ENCODE results near the gene GAPT. TPM values are rescaled to one million over a fixed set of nuclear protein-coding genes. Genes with fewer than 3 reads are reported as not detected.
A peak's percentile ranks its signal among the peaks of the same experiment; 100 is the strongest.

The GAPT gene
- total RNA-seq, 1 donor from 2014 or later, result 0.44 TPM

GRCh38 chr5:58460732-58461286 lies 30.4 kb upstream of the GAPT start:
- peak; percentile 91 for DNase-seq (ENCODE audit: low spot score)

DNA sequence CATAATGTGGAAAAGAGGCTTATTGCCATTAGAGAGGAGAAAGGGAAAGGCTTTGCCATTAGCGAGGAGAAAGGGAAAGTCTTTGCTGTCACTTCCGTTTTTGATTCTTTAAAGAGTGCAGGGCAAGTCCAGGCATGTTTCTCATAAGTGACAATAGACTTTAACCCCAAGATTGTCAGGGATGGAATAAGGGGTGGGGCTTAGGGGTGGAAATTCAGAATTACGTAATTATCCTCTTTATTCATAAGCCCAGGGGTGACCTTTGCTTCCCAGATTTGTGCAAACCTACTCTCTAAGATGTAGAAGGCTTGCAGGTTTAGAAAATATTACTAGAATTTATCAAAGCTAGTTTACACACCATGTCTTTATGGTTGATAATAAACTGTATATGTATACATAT lies 29.1 kb upstream of the GAPT start:
- no peak for DNase-seq (ENCODE audit: low spot score)

DNA sequence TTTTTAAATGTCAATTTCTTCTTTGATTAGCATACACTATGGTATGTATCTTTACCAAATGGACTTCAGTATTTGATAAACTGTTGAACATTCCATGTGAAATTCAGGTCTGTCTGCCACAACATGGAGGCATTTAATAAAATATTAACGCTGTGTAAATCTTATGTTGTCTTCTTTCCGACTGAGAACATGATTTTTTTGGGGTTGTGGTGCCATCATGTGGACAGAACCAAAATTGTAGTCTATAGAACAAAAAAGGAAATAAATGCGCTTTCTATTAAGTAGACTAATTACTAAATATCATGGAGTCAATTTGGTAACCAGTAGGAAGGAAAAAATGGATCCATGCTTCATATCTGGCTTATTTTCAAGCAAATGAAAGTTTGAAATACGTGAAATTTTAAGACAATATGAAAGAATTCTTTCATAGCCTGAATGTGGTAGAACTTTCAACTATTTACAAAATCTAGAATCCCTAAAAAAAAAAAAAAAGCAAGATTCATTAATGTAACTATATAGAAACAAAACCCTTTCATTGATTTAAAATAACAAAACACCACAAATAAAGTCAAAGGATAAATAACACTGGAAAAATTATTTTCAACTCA lies 28.5 kb upstream of the GAPT start:
- DNase-seq (ENCODE audit: low spot score), result no peak

- no peak for DNase-seq (ENCODE audit: low spot score)
These were observed 24.3 kb upstream of the GAPT start for GRCh38 chr5:58466939-58467338.

DNA sequence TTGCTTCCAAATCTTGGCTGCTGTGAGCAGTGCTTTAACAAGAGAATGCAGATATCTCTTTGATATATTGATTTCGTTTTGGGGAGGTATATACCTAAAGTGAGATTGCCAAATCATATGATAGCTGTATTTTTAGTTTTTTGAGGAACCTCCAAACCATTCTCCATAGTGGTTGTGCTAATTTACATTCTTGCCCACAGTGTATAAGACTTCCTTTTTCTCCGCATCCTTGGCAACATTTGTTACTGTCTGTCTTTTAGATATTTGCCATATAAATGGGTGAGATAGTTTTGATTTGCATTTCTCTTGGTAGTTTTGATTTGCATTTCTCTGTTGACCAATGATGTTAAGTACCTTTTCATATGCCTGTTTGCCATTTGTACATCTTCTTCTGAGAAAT lies 21.3 kb upstream of the GAPT start:
- DNase-seq (ENCODE audit: low spot score), result no peak

DNA sequence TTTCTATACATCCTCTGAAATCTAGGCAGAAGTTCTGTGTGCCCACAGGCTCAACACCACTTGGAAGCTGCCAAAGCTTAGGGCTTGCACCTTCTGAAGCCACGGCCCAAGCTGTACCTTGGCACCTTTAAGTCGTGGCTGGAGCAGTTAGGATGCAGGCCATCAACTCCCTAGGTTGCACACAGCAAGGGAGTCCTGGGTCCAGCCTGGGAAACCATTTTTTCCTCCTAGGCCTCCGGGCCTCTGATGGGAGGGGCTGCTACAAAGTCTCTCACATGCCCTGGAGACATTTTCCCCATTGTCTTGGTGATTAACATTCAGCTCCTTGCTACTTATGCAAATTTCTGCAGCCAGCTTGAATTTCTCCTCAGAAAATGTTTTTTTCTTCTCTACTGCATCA lies 15.8 kb upstream of the GAPT start:
- DNase-seq (ENCODE audit: low spot score), result no peak

DNA sequence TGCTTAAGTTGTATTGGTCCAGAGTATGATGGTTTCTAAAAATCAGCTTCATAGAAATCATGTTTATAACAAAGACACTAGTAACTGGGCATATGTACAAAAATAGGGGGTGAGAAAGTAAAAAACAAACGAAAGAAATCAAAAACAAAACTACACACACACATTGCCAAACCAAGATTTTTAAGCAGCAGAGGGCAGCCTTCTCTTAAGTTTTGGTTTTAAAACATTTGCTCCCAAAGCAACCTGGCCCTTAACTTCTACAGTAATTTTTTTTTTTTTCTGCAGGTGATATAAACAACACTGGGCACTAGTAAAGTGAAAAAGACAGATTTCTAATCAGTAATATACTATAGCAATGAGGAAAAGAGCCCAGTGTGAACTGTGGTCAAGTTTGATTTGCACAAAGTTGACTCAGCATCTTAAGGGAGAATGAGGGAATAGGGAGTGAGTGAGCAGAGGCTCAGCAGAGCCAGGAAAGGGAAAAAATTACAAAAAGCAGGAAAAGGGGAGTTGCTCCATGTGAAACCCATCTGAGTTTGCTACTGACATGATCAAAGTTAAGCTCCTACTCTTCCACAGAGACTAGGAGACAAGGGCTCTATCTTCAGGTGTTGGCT lies 13.4 kb upstream of the GAPT start:
- DNase-seq (ENCODE audit: low spot score), result no peak

GRCh38 chr5:58481066-58481676 lies 10.1 kb upstream of the GAPT start:
- DNase-seq (ENCODE audit: low spot score), result no peak

DNA sequence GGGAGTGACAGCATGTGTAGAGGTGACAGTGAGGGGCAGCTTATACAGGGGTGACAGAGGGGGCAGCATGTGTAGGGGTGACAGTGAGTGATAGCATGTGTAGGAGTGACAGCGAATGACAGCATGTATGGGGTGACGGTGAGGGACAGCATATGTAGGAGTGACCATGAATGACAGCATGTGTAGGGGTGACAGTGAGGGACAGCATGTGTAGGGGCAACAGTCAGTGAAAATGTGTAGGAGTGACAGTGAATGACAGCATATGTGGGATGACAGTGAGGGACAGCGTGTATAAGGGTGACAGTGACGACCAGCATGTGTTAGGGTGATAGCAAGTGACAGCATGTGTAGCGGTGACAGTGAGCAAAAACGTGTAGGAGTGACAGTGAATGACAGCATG lies 9.4 kb upstream of the GAPT start:
- DNase-seq (ENCODE audit: low spot score), result no peak

- no peak for DNase-seq (ENCODE audit: low spot score)
These were observed 8.7 kb upstream of the GAPT start for GRCh38 chr5:58482536-58482935.

- DNase-seq (ENCODE audit: low spot score), result no peak
These were observed 6.7 kb upstream of the GAPT start for GRCh38 chr5:58484505-58484904.

DNA sequence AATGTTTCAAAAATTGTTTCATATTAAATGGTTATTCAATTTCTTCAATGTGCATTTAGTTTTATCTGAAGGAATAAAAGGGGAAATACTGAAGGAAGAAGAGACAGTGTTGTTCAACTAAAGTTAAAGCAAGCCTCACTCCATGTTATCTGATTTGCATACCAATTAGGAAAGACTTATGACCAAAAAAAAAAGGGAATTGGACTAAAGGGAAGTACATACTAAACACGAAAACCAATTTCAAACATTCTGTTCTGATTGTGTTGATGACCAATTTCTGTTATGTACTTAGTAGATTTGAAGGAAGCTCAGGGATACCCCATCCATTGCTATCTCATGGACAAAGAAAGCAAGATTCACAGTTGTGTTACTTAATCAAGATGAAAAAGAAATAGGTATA lies 4.9 kb upstream of the GAPT start:
- no peak for DNase-seq (ENCODE audit: low spot score)

- DNase-seq (ENCODE audit: low spot score), result no peak
These were observed 709 bp upstream of the GAPT start for GRCh38 chr5:58490402-58491050.

GRCh38 chr5:58493141-58493540 lies 1.9 kb downstream of the GAPT start:
- no peak for DNase-seq (ENCODE audit: low spot score)

DNA sequence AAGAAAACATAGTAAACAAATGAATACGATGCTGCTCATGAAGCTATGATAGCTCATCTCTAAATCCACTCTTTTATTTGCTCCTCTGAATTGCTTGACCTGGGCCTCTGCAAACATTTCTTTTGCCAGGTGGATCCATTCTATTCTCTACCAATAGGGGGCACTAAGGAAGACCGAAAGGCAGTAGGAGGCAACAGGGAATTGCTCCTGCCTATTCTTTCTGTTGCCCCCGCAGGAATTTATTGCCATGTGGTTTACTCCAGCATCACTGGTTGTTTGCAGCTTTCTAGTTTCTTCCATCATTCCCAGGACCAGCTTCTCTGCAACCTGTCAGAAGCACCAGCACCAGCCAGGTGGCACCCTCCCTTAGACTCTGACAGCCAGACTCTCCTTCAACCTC lies 5.3 kb downstream of the GAPT start:
- no peak for DNase-seq (ENCODE audit: low spot score)

DNA sequence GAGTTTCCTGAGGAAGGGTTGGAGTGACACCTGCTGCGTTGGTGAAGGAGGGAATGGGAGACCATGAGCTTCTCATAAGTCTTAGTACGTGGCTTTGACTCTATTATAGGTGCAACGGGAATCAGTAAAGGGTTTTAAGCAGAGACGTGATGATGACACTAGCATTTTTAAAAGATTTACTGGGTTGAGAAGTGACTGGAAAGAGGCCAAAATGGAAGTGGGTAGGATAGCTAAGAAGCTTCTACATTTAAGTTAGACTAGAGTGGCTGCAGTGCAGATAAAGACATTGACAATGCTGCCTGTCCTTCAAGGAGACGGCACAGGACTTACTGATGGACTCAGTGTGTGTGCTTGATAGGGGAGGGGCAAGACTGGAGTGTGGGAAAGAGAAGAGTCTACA lies 6.2 kb downstream of the GAPT start:
- DNase-seq (ENCODE audit: low spot score), result no peak

DNA sequence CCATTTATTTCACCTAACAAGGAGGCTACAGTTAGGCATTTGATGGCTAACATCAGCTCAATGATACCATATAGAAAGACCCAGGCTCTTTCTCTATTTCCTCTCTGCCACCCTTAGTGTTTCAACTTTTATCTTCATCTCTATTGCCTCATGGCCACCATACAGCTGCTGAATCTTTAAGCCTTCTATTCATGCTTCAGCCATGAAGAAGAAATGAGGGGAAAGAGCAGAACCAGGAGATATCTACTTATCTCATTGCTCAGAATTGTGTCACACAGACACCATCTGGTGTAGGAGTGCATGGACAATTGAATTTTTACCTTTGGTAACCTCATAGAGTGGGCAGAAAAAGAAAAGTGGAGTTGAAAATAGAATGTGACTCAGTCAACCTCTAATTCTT lies 6.7 kb downstream of the GAPT start:
- DNase-seq (ENCODE audit: low spot score), result no peak

GRCh38 chr5:58498340-58498942 lies 7.2 kb downstream of the GAPT start:
- DNase-seq (ENCODE audit: low spot score), result no peak

- no peak for DNase-seq (ENCODE audit: low spot score)
These were observed 8.0 kb downstream of the GAPT start for GRCh38 chr5:58499231-58499630.

DNA sequence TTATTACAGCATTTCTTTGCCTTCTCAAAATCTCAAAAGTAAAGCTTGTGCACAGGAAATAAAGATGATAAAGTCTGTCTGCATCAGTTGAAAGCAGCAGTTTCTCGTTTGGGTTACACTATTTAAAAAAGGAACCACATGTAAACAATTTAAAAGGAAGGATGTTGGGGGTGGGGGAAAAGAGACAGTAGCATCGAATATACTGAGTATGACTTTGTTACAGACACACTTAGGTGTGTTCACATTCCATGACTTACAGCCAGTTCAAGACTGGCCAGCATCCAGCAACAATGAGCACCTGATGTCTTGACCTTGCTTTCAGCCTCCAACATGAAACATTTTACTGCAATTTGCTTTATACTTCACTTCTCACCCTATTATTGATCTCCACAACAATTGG lies 8.7 kb downstream of the GAPT start:
- DNase-seq (ENCODE audit: low spot score), result no peak

GRCh38 chr5:58501778-58502417 lies 10.7 kb downstream of the GAPT start:
- DNase-seq (ENCODE audit: low spot score), result no peak
